K562 (cell line): Measurements from ENCODE around the gene CEACAM21. TPM values are rescaled to one million over a fixed set of nuclear protein-coding genes. Genes with fewer than 3 reads are reported as not detected.

ENCODE experiments used
- ATAC-seq: fragments of 200-7000 bp; cut with Tn5 transposase; 3 replicates; pipeline ENCODE4 v1.9.1; 2020; ENCODE audit warnings: moderate library complexity
- BruUV-seq: library from RNA; stranded (reverse); fragments of 400-500 nt; replicated peaks from 2 replicates; lab custom pipeline; 2021; lab: Mats Ljungman, UMichigan
- CTCF ChIA-PET: fragments of 300-600 bp; formaldehyde crosslinking; extraction: SDS; loops from one replicate; lab custom pipeline; 2021; ENCODE audit warnings: low intra/inter-chr PET ratio; lab: Yijun Ruan, JAX
- POLR2A ChIA-PET: fragments of 300-600, 350-650 bp; sonication (Branson Sonifier 250); formaldehyde crosslinking; extraction: SDS; loops from one replicate; lab custom pipeline; 2021; ENCODE audit warnings: antibody characterized with exemption, inconsistent platforms; lab: Yijun Ruan, JAX
- DNase-seq, 4 experiments: peaks; one replicate each; pipeline versions ENCODE4 v3.0.0 to v3.0.0-alpha.2; 2011 to 2018; ENCODE audit warnings: low spot score in 3 of 4, mixed read lengths in 3 of 4; ENCODE audit errors: extremely low read depth in 1 of 4
- FAIRE-seq: peaks from 2 replicates; lab custom pipeline; 2011; peaks lifted over from hg19 to GRCh38; lab: Jason Lieb, UNC
- H2AFZ ChIP-seq: 2 replicates; pipeline ENCODE4 v1.6.0; 2011; ENCODE audit warnings: low read depth, low read length, control low read depth, inconsistent platforms
- H3K27ac ChIP-seq: fragments of 200-600 bp; 3 replicates; pipeline ENCODE4 v1.8.0; 2011; ENCODE audit warnings: low read depth, mild to moderate bottlenecking, control low read depth, inconsistent platforms, low read length, moderate library complexity, mixed read lengths; ENCODE audit errors: extremely low read depth
- H3K27me3 ChIP-seq, 2 experiments: fragments of 300-600 bp in 1 of 2; 2 replicates in 1 of 2; 3 replicates in 1 of 2; pipeline versions ENCODE4 v1.6.0 to v1.8.0; 2011; ENCODE audit warnings: inconsistent platforms in 2 of 2, low read length in 2 of 2, mild to moderate bottlenecking in 1 of 2, mixed read lengths in 1 of 2, moderate library complexity in 1 of 2; ENCODE audit not compliant: control insufficient read depth in 2 of 2, insufficient read depth in 2 of 2
- H3K36me3 ChIP-seq: fragments of 300-600 bp; 3 replicates; pipeline ENCODE4 v1.8.0; 2011; ENCODE audit warnings: mild to moderate bottlenecking, low read length, inconsistent platforms; ENCODE audit not compliant: control insufficient read depth, insufficient read depth
- H3K4me1 ChIP-seq, 2 experiments: fragments of 200-600 bp in 1 of 2; replicated peaks in 1 of 2; 2 replicates in 1 of 2; 3 replicates in 1 of 2; pipeline versions ENCODE4 v1.5.1 to v1.8.0; 2011; ENCODE audit warnings: inconsistent platforms in 2 of 2, low read length in 2 of 2, mild to moderate bottlenecking in 1 of 2, mixed read lengths in 1 of 2, moderate library complexity in 1 of 2; ENCODE audit not compliant: control insufficient read depth in 2 of 2, insufficient read depth in 2 of 2
- H3K4me2 ChIP-seq: 2 replicates; pipeline ENCODE4 v1.6.1; 2011; ENCODE audit warnings: low read length, control low read depth, inconsistent platforms, mixed read lengths; ENCODE audit not compliant: insufficient read depth
- H3K4me3 ChIP-seq: fragments of 200-600 bp; sonication (generic), shearing (Covaris generic); 2 replicates; pipeline ENCODE4 v1.5.1; 2016; ENCODE audit warnings: control low read depth, inconsistent platforms
- H3K79me2 ChIP-seq: fragments of 200-600 bp; 3 replicates; pipeline ENCODE4 v1.8.0; 2011; ENCODE audit warnings: low read length, inconsistent platforms; ENCODE audit not compliant: control insufficient read depth, insufficient read depth
- H3K9ac ChIP-seq, 2 experiments: 2 replicates each; pipeline versions ENCODE4 v1.6.0 to v1.6.1; 2011; ENCODE audit warnings: low read depth in 2 of 2, low read length in 2 of 2, control low read depth in 1 of 2, inconsistent platforms in 1 of 2, mild to moderate bottlenecking in 1 of 2, mixed read lengths in 1 of 2; ENCODE audit not compliant: insufficient read depth in 1 of 2
- H3K9me1 ChIP-seq: one replicate; pipeline ENCODE4 v1.6.0; 2011; ENCODE audit warnings: inconsistent platforms, mild to moderate bottlenecking, low read length, moderate library complexity; ENCODE audit not compliant: control insufficient read depth, insufficient read depth
- H3K9me3 ChIP-seq: replicated peaks from 2 replicates; pipeline ENCODE4 v1.5.1; 2011; ENCODE audit warnings: low read depth, low read length, inconsistent platforms; ENCODE audit not compliant: control insufficient read depth, insufficient read depth
- H4K20me1 ChIP-seq: replicated peaks from 2 replicates; pipeline ENCODE4 v1.6.1; 2011; ENCODE audit warnings: low read length, inconsistent platforms, mixed read lengths; ENCODE audit not compliant: control insufficient read depth, insufficient read depth
- FOXK2 ChIP-seq, 2 experiments: fragments of 450-650 bp; IDR thresholded peaks in 1 of 2; conservative IDR thresholded peaks in 1 of 2; 2 replicates each; pipeline ENCODE4 v1.6.1; 2016; ENCODE audit warnings: low read depth in 2 of 2, mild to moderate bottlenecking in 1 of 2
- KLF6 ChIP-seq: fragments of 250-450 bp; sonication (Bioruptor Pico); IDR thresholded peaks from 2 replicates; pipeline ENCODE4 v1.4.0; 2020; ENCODE audit warnings: mild to moderate bottlenecking, moderate library complexity, borderline replicate concordance
- NFIC ChIP-seq: fragments of 450-650 bp; IDR thresholded peaks from 2 replicates; pipeline ENCODE4 v1.6.1; 2017; ENCODE audit warnings: mild to moderate bottlenecking, inconsistent platforms
- TFAM ChIP-seq: fragments of 250-450 bp; sonication (Bioruptor Pico); conservative IDR thresholded peaks from 2 replicates; pipeline ENCODE4 v1.5.0; 2021; ENCODE audit warnings: mild to moderate bottlenecking, moderate library complexity
- TGIF2 ChIP-seq: sonication (generic); formaldehyde crosslinking; IDR thresholded peaks from 2 replicates; pipeline ENCODE4 v1.8.1; 2022; ENCODE audit warnings: mild to moderate bottlenecking, missing genetic modification reagents, moderate library complexity
- WHSC1 ChIP-seq: IDR thresholded peaks from one replicate; pipeline ENCODE4 v1.6.1; 2012; ENCODE audit warnings: low read length, control low read depth, inconsistent platforms
- ZNF133 ChIP-seq: fragments of 250-450 bp; sonication (Bioruptor Pico); IDR thresholded peaks from 2 replicates; pipeline ENCODE4 v1.4.0; 2020; ENCODE audit warnings: mild to moderate bottlenecking
- ZNF311 ChIP-seq: fragments of 250-450 bp; sonication (Bioruptor Pico); IDR thresholded peaks from 2 replicates; pipeline ENCODE4 v1.4.0; 2020; ENCODE audit warnings: mild to moderate bottlenecking, moderate library complexity
- ZNF408 ChIP-seq: fragments of 250-450 bp; sonication (Bioruptor Pico); IDR thresholded peaks from 2 replicates; pipeline ENCODE4 v1.4.0; 2020; ENCODE audit warnings: low read depth, mild to moderate bottlenecking, moderate library complexity
- ZNF41 ChIP-seq: fragments of 250-450 bp; sonication (Bioruptor Pico); conservative IDR thresholded peaks from 2 replicates; pipeline ENCODE4 v1.4.0; 2020; ENCODE audit warnings: mild to moderate bottlenecking
- WGBS: fragments of 100-300 bp; shearing (Covaris generic); methylation state at CpG from one replicate; pipeline ENCODE4 v1.1.6; 2016; ENCODE audit warnings: low coverage, mixed read lengths; ENCODE audit not compliant: insufficient coverage; ENCODE audit errors: missing lambda C conversion rate; 5-methylcytosine and 5-hydroxymethylcytosine counted together
- in situ Hi-C: fragments of 300-500 bp; cut with MboI; formaldehyde crosslinking; loops from 4 replicates; pipeline ENCODE4 v1.15.0; 2018; ENCODE audit warnings: inconsistent platforms, mixed read lengths
- intact Hi-C: fragments of 100-400 bp; cut with micrococcal nuclease; formaldehyde crosslinking; loops from 2 replicates; pipeline ENCODE4 v1.14.2; 2022
- polyA plus RNA-seq, 8 experiments: library from polyadenylated mRNA; depleted of rRNA in 4 of 8; stranded (reverse) in 5 of 8; unstranded in 3 of 8; fragments of >200 nt; fragmentation: Nextera tagmentation in 2 of 8; fragmentation: Illumina TruSeq in 1 of 8; extraction: Ambion mirVana in 2 of 8; extraction: Trizol in 1 of 8; gene quantifications; 2 replicates each; pipeline versions ENCODE4 v1.2.1 to v1.2.3, GENCODE V29; 2011 to 2014; ENCODE audit warnings: inconsistent platforms in 1 of 8, missing spikeins in 1 of 8
- total RNA-seq, 7 experiments: library from RNA; depleted of rRNA in 6 of 7; stranded (reverse); fragments of >200 nt in 6 of 7; fragmentation: Illumina TruSeq in 2 of 7; extraction: Trizol in 2 of 7; gene quantifications; 2 replicates each; pipeline versions ENCODE4 v1.2.1 to v1.2.3, GENCODE V29; 2011 to 2021; ENCODE audit warnings: low replicate concordance in 1 of 7
- TF ChIP-seq, protein P1 (sequence below): fragments of 450-650 bp; IDR thresholded peaks from 2 replicates; pipeline ENCODE4 v1.6.1; 2016; ENCODE audit warnings: antibody characterized with exemption
- TF ChIP-seq, protein P2 (sequence below): sonication (generic); formaldehyde crosslinking; IDR thresholded peaks from 2 replicates; pipeline ENCODE4 v1.8.0; 2022; ENCODE audit warnings: mild to moderate bottlenecking, missing genetic modification reagents, borderline replicate concordance
- TF ChIP-seq, protein P3 (sequence below), 2 experiments: fragments of 450-650 bp; conservative IDR thresholded peaks; 2 replicates each; pipeline ENCODE4 v1.6.1; 2017; ENCODE audit warnings: mild to moderate bottlenecking in 2 of 2, moderate library complexity in 2 of 2
- TF ChIP-seq, protein P4 (sequence below): sonication (generic); formaldehyde crosslinking; IDR thresholded peaks from 2 replicates; pipeline ENCODE4 v1.8.0; 2022; ENCODE audit warnings: missing genetic modification reagents, mild to moderate bottlenecking, borderline replicate concordance

CEACAM21 gene
- total and polyA plus RNA-seq, 9 of the 15 experiments (the other 6 are each of a cell fraction or from before 2014, with no cell fraction given): 0.06 to 0.40 (median 0.18) TPM; not detected in 1

DNA sequence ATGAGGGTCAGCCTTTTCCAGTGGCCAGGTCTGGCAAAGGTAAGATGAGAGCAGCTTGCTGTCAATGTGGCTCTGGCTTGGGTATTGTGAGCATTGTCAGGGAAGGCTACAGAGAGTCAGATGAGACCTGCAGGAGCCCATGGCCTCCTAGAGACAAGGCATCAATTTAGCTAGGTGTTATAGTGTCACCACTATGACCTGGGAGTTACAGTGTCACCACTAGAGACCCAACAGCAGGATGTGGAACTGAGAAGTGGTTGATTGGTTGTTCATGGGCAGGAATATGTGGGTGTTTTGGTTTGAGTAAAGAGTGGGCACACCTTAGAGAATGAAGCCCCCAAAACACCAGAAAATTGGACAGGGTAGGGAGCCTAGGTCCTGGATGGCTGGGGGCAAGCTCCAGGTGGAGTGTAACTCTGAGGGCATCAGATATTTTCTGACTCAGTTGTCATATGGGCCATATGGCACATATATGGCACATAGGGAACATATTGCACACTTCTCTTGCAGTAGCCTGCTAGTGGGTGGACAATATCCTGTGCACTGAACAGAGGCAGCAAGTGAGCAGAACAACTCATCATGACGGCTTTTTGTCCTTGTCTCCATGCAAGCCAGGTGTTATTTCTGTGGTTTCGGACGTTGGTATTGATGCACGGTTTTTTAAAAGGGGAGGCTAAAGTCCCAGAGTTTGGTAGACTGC is 46.3 kb upstream of the CEACAM21 start:
- H3K4me2 ChIP-seq: no peak overlapping the region
- TF ChIP-seq, protein P1, sequence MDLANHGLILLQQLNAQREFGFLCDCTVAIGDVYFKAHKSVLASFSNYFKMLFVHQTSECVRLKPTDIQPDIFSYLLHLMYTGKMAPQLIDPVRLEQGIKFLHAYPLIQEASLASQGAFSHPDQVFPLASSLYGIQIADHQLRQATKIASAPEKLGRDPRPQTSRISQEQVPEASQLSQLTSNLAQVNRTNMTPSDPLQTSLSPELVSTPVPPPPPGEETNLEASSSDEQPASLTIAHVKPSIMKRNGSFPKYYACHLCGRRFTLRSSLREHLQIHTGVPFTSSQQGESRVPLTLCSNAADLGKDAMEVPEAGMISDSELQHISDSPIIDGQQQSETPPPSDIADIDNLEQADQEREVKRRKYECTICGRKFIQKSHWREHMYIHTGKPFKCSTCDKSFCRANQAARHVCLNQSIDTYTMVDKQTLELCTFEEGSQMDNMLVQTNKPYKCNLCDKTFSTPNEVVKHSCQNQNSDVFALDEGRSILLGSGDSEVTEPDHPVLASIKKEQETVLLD: no peak
- TF ChIP-seq KLF6 (no peak), ZNF133 (CRISPR knock-in tag) (no peak), ZNF408 (CRISPR knock-in tag) (no peak), WHSC1 (no peak), ZNF311 (no peak), NFIC (no peak), TFAM (no peak), FOXK2 (conservative IDR thresholded peaks at IDR 0.05 in 1 of 2, IDR thresholded peaks at IDR 0.05 in 1 of 2; ENCODE audit: low read depth in 2 of 2) (no peak), TGIF2 (CRISPR knock-in tag) (no peak), ZNF41 (CRISPR knock-in tag) (no peak)
- TF ChIP-seq, protein P2, sequence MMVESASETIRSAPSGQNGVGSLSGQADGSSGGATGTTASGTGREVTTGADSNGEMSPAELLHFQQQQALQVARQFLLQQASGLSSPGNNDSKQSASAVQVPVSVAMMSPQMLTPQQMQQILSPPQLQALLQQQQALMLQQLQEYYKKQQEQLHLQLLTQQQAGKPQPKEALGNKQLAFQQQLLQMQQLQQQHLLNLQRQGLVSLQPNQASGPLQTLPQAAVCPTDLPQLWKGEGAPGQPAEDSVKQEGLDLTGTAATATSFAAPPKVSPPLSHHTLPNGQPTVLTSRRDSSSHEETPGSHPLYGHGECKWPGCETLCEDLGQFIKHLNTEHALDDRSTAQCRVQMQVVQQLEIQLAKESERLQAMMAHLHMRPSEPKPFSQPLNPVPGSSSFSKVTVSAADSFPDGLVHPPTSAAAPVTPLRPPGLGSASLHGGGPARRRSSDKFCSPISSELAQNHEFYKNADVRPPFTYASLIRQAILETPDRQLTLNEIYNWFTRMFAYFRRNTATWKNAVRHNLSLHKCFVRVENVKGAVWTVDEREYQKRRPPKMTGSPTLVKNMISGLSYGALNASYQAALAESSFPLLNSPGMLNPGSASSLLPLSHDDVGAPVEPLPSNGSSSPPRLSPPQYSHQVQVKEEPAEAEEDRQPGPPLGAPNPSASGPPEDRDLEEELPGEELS (CRISPR knock-in tag): no peak
- TF ChIP-seq, protein P3, sequence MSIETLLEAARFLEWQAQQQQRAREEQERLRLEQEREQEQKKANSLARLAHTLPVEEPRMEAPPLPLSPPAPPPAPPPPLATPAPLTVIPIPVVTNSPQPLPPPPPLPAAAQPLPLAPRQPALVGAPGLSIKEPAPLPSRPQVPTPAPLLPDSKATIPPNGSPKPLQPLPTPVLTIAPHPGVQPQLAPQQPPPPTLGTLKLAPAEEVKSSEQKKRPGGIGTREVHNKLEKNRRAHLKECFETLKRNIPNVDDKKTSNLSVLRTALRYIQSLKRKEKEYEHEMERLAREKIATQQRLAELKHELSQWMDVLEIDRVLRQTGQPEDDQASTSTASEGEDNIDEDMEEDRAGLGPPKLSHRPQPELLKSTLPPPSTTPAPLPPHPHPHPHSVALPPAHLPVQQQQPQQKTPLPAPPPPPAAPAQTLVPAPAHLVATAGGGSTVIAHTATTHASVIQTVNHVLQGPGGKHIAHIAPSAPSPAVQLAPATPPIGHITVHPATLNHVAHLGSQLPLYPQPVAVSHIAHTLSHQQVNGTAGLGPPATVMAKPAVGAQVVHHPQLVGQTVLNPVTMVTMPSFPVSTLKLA (conservative IDR thresholded peaks at IDR 0.05): no peak
- TF ChIP-seq, protein P4, sequence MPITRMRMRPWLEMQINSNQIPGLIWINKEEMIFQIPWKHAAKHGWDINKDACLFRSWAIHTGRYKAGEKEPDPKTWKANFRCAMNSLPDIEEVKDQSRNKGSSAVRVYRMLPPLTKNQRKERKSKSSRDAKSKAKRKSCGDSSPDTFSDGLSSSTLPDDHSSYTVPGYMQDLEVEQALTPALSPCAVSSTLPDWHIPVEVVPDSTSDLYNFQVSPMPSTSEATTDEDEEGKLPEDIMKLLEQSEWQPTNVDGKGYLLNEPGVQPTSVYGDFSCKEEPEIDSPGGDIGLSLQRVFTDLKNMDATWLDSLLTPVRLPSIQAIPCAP (CRISPR knock-in tag): no peak

More for the DNA sequence above, 46.3 kb upstream of the CEACAM21 start:
- Histone ChIP-seq H3K4me1 (no peaks in the 10 kb centered on the region; a peak in 1 of 5 replicates), H3K27ac (no peak overlapping the region), H3K9me1 (no peaks in the 10 kb centered on the region), H3K27me3 (peaks cover 18 to 25% of the 10 kb centered on the region in 2 experiments; a peak in 4 of 5 replicates), H4K20me1 (no peaks in the 10 kb centered on the region), H3K36me3 (no peaks in the 10 kb centered on the region), H3K4me3 (no peak overlapping the region), H2AFZ (no peak overlapping the region), H3K9me3 (no peaks in the 10 kb centered on the region), H3K79me2 (no peaks in the 10 kb centered on the region), H3K9ac (no peak overlapping the region)
- DNase-seq (no peak), FAIRE-seq (no peak), ATAC-seq (no peak)
- in situ Hi-C loops: no loop called here
- ChIA-PET CTCF (no interaction called here), POLR2A (interaction anchor here (0.6 kb wide), 1 partner anchor 50 kb away, joined by 4 read pairs; no protein-coding TSS in a partner anchor)
- 0% methylated on average over 4 of the region's 4 CpGs for WGBS
- intact Hi-C loops: no loop called here
- no TSS peak for BruUV-seq
